Activated T-cell treated with anti-CD3 and anti-CD28 coated beads, Interleukin-2, amount 50 U/mL, for 72 hours (primary cell): Measurements from ENCODE around the gene ZFYVE26. TPM values are rescaled to one million over a fixed set of nuclear protein-coding genes. Genes with fewer than 3 reads are reported as not detected.

Experiments
- ATAC-seq, 2 donors: fragments of 150-1000 bp; cut with Tn5 transposase; replicated peaks in 1 of 2; 2 replicates each; pipeline ENCODE4 v1.10.0; 2021; ENCODE audit warnings: moderate library complexity in 2 of 2, mild to moderate bottlenecking in 1 of 2
- DNase-seq, 2 donors: peaks; one replicate each; pipeline ENCODE4 v3.0.0; 2021 to 2022; ENCODE audit warnings: mixed read lengths in 1 of 2
- H3K27ac Mint-ChIP-seq: one replicate; pipeline ENCODE4 v1.8.0; 2022; ENCODE audit warnings: mild to moderate bottlenecking, moderate library complexity, mixed read lengths
- H3K27me3 Mint-ChIP-seq: one replicate; pipeline ENCODE4 v1.8.0; 2022; ENCODE audit warnings: low read depth, mixed read lengths
- H3K36me3 Mint-ChIP-seq, 2 donors: one replicate each; pipeline ENCODE4 v1.8.0; 2022; ENCODE audit warnings: mixed read lengths in 2 of 2, mild to moderate bottlenecking in 1 of 2; ENCODE audit not compliant: insufficient read depth in 2 of 2
- H3K4me1 Mint-ChIP-seq: one replicate; pipeline ENCODE4 v1.8.0; 2022; ENCODE audit warnings: low read depth, mixed read lengths
- H3K4me3 Mint-ChIP-seq, 2 donors: one replicate each; pipeline ENCODE4 v1.8.0; 2022; ENCODE audit warnings: mild to moderate bottlenecking in 2 of 2, mixed read lengths in 2 of 2, moderate library complexity in 2 of 2
- H3K9me3 Mint-ChIP-seq, 2 donors: one replicate each; pipeline ENCODE4 v1.8.0; 2022; ENCODE audit warnings: mixed read lengths in 2 of 2
- total RNA-seq, 2 donors: library from RNA; stranded (reverse); gene quantifications; one replicate each; pipeline ENCODE4 v1.2.3, GENCODE V29; 2022

Gene ZFYVE26
- total RNA-seq, result 10 to 100 TPM; 13.7 to 15.4 TPM

DNA sequence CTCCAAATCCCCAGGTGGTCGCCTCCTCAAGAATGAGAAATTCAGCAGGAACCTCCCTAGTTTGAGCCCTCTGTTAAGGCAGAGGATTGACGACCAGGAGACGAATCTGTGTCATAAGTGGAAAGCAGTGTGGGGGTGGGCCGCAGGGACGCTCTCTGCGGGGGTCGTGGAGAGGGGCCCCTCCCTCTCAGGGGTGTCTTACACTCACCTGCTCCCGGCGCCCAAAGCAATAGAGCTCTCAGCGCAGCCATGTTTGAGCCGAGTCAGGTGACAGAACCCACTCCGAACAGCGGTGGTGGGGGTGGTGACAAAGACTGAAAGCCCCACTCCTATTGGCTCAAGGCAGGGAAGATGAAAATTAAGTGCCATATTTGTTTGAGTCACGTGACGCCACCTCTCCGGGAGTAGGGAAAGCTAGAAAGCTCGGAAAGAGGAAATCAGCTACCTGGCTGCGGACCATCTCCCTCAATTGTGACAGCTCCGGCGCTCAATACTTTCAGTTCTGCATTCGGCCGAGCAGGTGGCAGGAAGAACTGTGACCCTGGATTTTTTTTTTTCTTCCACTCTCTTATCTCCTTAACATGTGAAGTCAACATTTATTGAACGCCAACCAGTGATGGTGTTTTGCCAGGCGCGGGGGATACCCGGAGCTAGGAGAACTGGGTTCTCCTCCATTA, at the start of gene ZFYVE26:
TSS of gene ZFYVE26 (minus strand) at position 265 of the 677 bp plus-strand sequence. CDS start 627 bp downstream, outside the sequence.
- H3K4me1 Mint-ChIP-seq, result peaks cover 47% of the 10 kb centered on the region
- DNase-seq (peak; percentile 89 to 93), ATAC-seq (peak; percentile 94)

DNA sequence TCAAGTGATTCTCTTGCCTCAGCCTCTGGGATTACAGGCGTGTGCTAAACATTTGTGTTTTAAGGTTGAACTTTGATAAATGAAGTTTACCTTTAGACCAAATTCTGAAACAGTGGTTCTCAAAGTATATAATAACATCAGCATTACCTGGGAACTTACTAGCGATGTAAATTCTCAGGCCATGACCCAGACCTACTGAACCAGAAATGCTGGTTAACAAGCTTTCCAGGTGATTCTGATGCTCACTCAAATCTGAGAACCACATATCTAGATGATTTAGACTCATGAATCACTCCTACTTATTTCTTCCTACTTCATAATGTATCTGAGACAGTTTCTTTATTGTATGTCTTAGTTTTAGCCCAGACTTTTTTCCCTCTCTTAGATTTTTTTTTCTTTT, 46.8 kb upstream of the ZFYVE26 start:
- Mint-ChIP-seq H3K36me3 (peaks cover 1 to 11% of the 10 kb centered on the region in 2 donors), H3K4me3 (no peak overlapping the region), H3K4me1 (peaks cover 19% of the 10 kb centered on the region), H3K9me3 (no peaks in the 10 kb centered on the region), H3K27ac (no peak overlapping the region), H3K27me3 (no peaks in the 10 kb centered on the region)
- DNase-seq (no peak), ATAC-seq (no peak)

More for the DNA sequence above, at the start of gene ZFYVE26:
- Mint-ChIP-seq H3K27me3 (no peaks in the 10 kb centered on the region), H3K4me3 (peak within 1 kb of the TSS; percentile 93 to 99), H3K27ac (peak within 1 kb of the TSS; percentile 98), H3K36me3 (peaks cover 0 to 2% of the 10 kb centered on the region in 2 donors), H3K9me3 (no peaks in the 10 kb centered on the region)

DNA sequence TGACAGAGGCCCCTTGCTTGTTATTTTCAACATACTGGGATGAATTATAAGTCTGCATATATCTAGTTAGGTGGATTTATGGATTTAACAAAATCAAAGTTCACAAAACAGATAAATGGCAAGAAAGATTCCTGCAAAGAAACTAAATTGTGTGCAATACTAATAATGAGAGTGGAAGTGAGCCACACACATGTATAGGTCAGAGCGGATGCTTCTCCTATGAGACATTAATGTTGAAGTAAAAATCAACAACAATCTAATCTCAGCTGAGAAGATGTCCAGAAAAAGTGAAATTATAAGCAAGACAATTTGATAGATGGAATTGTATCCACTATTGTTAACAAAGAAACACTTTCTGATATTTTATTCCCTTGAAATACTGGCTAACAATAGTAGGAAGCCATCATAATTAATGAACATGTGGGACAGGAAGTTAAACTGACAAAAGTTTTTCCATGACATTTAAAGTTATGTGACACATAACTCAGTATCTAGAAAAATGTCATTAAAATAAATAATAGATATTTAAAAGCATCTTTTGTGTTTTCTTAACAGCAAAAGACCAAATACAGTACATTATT, 42.9 kb upstream of the ZFYVE26 start:
- no peak for DNase-seq
- ATAC-seq, result no peak
- H3K36me3 Mint-ChIP-seq, result peaks cover 0 to 1% of the 10 kb centered on the region in 2 donors
- no peaks in the 10 kb centered on the region for H3K9me3 Mint-ChIP-seq
- no peak overlapping the region for H3K27ac Mint-ChIP-seq
- peaks cover 21% of the 10 kb centered on the region for H3K4me1 Mint-ChIP-seq
- H3K4me3 Mint-ChIP-seq, result no peak overlapping the region
- no peaks in the 10 kb centered on the region for H3K27me3 Mint-ChIP-seq

GRCh38 chr14:67857778-67858350, 41.5 kb upstream of the ZFYVE26 start:
- no peak for DNase-seq
- H3K36me3 Mint-ChIP-seq, result peaks cover 0 to 1% of the 10 kb centered on the region in 2 donors
- no peaks in the 10 kb centered on the region for H3K9me3 Mint-ChIP-seq
- H3K27ac Mint-ChIP-seq, result no peak overlapping the region
- peaks cover 13% of the 10 kb centered on the region for H3K4me1 Mint-ChIP-seq
- H3K27me3 Mint-ChIP-seq, result no peaks in the 10 kb centered on the region
- H3K4me3 Mint-ChIP-seq, result no peak overlapping the region
- no peak for ATAC-seq

- Mint-ChIP-seq H3K27ac (no peak overlapping the region), H3K4me1 (peaks cover 13% of the 10 kb centered on the region), H3K4me3 (no peak overlapping the region), H3K27me3 (no peaks in the 10 kb centered on the region), H3K9me3 (no peaks in the 10 kb centered on the region), H3K36me3 (peaks cover 0 to 1% of the 10 kb centered on the region in 2 donors)
- DNase-seq (no peak), ATAC-seq (no peak)
Observed at GRCh38 chr14:67856827-67857226, 40.4 kb upstream of the ZFYVE26 start.

DNA sequence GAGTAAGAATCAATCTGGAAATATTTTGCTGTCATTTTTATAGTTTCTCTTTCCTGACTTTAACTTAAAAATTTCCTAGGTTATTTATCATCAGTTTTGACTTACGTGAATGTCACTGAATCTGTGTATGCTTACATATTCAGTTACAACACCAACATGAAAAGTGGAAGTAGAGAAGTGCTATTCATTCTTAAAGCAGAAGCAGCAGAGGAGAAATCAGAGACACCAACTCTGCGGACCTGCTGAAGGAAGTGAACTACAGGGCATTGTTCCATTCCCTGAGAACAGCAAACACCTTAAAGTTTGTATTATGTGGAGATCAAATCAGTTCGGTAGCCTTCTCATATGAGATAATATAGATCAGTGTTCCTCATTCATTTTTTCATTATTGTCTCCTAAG, 37.3 kb upstream of the ZFYVE26 start:
- Mint-ChIP-seq H3K36me3 (peaks cover 3 to 5% of the 10 kb centered on the region in 2 donors), H3K27ac (no peak overlapping the region), H3K27me3 (no peaks in the 10 kb centered on the region), H3K9me3 (no peaks in the 10 kb centered on the region), H3K4me1 (peaks cover 7% of the 10 kb centered on the region), H3K4me3 (no peak overlapping the region)
- no peak for DNase-seq
- ATAC-seq, result no peak

GRCh38 chr14:67852926-67853604, 36.7 kb upstream of the ZFYVE26 start:
- Mint-ChIP-seq H3K4me3 (no peak overlapping the region), H3K4me1 (peaks cover under 1% of the 10 kb centered on the region), H3K27me3 (no peaks in the 10 kb centered on the region), H3K9me3 (peaks cover 0 to 3% of the 10 kb centered on the region in 2 donors), H3K36me3 (peaks cover 3 to 9% of the 10 kb centered on the region in 2 donors), H3K27ac (no peak overlapping the region)
- no peak for DNase-seq
- no peak for ATAC-seq

GRCh38 chr14:67851785-67852410, 35.5 kb upstream of the ZFYVE26 start:
- Mint-ChIP-seq H3K9me3 (peaks cover 2 to 3% of the 10 kb centered on the region in 2 donors), H3K27me3 (no peaks in the 10 kb centered on the region), H3K4me3 (no peak overlapping the region), H3K4me1 (no peaks in the 10 kb centered on the region), H3K36me3 (peaks cover 10 to 13% of the 10 kb centered on the region in 2 donors), H3K27ac (no peak overlapping the region)
- ATAC-seq, result no peak
- DNase-seq, result no peak

GRCh38 chr14:67850066-67850830, 33.9 kb upstream of the ZFYVE26 start:
- Mint-ChIP-seq H3K36me3 (peaks cover 10 to 15% of the 10 kb centered on the region in 2 donors), H3K4me1 (no peaks in the 10 kb centered on the region), H3K27ac (no peak overlapping the region), H3K27me3 (no peaks in the 10 kb centered on the region), H3K9me3 (peaks cover 2 to 4% of the 10 kb centered on the region in 2 donors), H3K4me3 (no peak overlapping the region)
- ATAC-seq (no peak), DNase-seq (no peak)

DNA sequence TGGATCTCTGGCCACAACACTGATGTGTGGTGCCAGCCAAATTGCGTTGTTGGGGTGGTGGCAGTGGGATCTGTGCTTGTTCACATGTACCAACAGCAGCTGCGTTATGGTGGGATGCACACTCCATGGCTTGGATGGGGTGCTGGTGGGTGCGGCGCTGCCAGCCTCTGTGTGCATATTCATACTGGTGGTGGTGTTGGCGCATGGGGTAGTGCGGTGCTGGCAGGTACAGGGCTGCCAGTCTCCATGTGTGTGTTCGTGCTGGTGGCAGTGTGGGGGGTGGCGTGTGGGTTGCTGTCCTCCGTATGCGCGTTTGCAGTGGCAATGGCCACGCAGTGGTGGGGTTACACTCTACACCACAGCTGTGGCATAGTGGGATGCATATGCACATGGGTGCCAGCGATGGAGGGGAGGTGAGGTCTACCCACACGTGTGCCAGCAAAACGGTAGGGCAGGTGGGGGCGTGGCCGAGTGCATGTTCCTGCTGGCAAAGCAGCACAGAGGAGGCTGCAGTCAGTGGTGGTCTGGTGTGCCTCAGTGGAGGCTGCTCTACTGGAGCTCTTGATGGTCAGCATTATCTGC, 29.7 kb upstream of the ZFYVE26 start:
- Mint-ChIP-seq H3K27me3 (no peaks in the 10 kb centered on the region), H3K4me3 (no peak overlapping the region), H3K9me3 (peaks cover 2 to 4% of the 10 kb centered on the region in 2 donors), H3K27ac (no peak overlapping the region), H3K4me1 (no peaks in the 10 kb centered on the region), H3K36me3 (peaks cover 10 to 15% of the 10 kb centered on the region in 2 donors)
- DNase-seq (no peak), ATAC-seq (no peak)

- H3K27ac Mint-ChIP-seq, result peak overlapping the region; percentile 31
- no peaks in the 10 kb centered on the region for H3K4me1 Mint-ChIP-seq
- ATAC-seq (peak in 1 of 2 donors; percentile 28), DNase-seq (peak; percentile 42 to 48)
- H3K4me3 Mint-ChIP-seq, result no peak overlapping the region
- H3K27me3 Mint-ChIP-seq, result no peaks in the 10 kb centered on the region
- no peaks in the 10 kb centered on the region for H3K9me3 Mint-ChIP-seq
- H3K36me3 Mint-ChIP-seq, result peaks cover 0 to 4% of the 10 kb centered on the region in 2 donors
Observed at GRCh38 chr14:67837011-67837624, 20.7 kb upstream of the ZFYVE26 start.

DNA sequence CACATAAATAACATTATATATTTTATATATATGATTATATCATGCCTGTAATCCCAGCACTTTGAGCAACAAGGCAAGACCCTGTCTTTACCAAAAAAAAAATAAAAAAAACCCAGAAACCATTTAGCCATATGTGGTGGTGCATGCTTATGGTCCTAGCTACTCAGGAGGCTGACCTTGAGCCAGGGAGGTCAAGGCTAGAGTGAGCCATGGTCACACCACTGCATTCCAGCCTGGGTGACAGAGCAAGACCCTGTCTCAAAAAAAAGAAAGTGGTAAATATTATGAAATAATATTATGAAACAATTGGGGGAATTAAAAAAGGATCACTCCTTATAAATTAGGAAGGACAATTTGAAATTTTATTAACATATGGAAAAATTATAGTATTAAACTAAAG, 19.2 kb upstream of the ZFYVE26 start:
- no peak for ATAC-seq

More for the DNA sequence above, 19.2 kb upstream of the ZFYVE26 start:
- Mint-ChIP-seq H3K4me3 (no peak overlapping the region), H3K36me3 (peaks cover 0 to 4% of the 10 kb centered on the region in 2 donors), H3K27ac (no peak overlapping the region), H3K27me3 (no peaks in the 10 kb centered on the region), H3K4me1 (no peaks in the 10 kb centered on the region), H3K9me3 (no peaks in the 10 kb centered on the region)
- no peak for DNase-seq
